ENCODE measurements around the gene ISCA2. TPM values are rescaled to one million over a fixed set of nuclear protein-coding genes. Genes with fewer than 3 reads are reported as not detected.

Gene ISCA2
- total RNA-seq, 1 experiment from 2014 or later, result 33.0 TPM

GRCh38 chr14:74519316-74520074 lies 25.9 kb downstream of the ISCA2 start:
- DNase-seq, result no peak
- H3K4me3 Mint-ChIP-seq (ENCODE audit: unreplicated experiment), result no peak overlapping the region
- Histone ChIP-seq H3K27me3 (replicated peaks; ENCODE audit: control insufficient read depth, insufficient read depth, low read length) (no peaks in the 10 kb centered on the region; the same call in 1 of the 2 replicates), H3K36me3 (ENCODE audit: control insufficient read depth, insufficient read depth, low read length) (no peaks in the 10 kb centered on the region), H3K9me3 (no peaks in the 10 kb centered on the region), H3K4me3 (ENCODE audit: low read depth, low read length) (no peak overlapping the region), H3K4me1 (no peaks in the 10 kb centered on the region)
- intact Hi-C loops (cut with micrococcal nuclease; ENCODE audit: unreplicated experiment), result no loop called here
- H3K27ac Mint-ChIP-seq (ENCODE audit: unreplicated experiment), result no peak overlapping the region
- peaks cover 8% of the 10 kb centered on the region for H3K27me3 Mint-ChIP-seq (ENCODE audit: insufficient read depth, unreplicated experiment)
- ChIA-PET CTCF (interaction anchor here (0.5 kb wide), 1 partner anchor 35 kb away, joined by 4 read pairs; no protein-coding TSS in a partner anchor), POLR2A (no interaction called here)
- no peak for TF ChIP-seq CTCF (IDR thresholded peaks at IDR 0.05; ENCODE audit: insufficient read depth in 1 of 2, low read depth in 1 of 2, low read length in 1 of 2, severe bottlenecking in 1 of 2, unreplicated experiment in 1 of 2)
- no peaks in the 10 kb centered on the region for H3K36me3 Mint-ChIP-seq (ENCODE audit: insufficient read depth, unreplicated experiment)
- no peaks in the 10 kb centered on the region for H3K9me3 Mint-ChIP-seq (ENCODE audit: unreplicated experiment)
- no TSS peak for BruUV-seq (replicated peaks)
- no peaks in the 10 kb centered on the region for H3K4me1 Mint-ChIP-seq (ENCODE audit: low read depth, unreplicated experiment)

- no peak for DNase-seq
- Mint-ChIP-seq H3K9me3 (ENCODE audit: unreplicated experiment) (no peaks in the 10 kb centered on the region), H3K4me3 (ENCODE audit: unreplicated experiment) (no peak overlapping the region), H3K27me3 (ENCODE audit: insufficient read depth, unreplicated experiment) (peaks cover 8% of the 10 kb centered on the region), H3K27ac (ENCODE audit: unreplicated experiment) (no peak overlapping the region), H3K4me1 (ENCODE audit: low read depth, unreplicated experiment) (no peaks in the 10 kb centered on the region), H3K36me3 (ENCODE audit: insufficient read depth, unreplicated experiment) (no peaks in the 10 kb centered on the region)
- BruUV-seq (replicated peaks), result no TSS peak
- intact Hi-C loops (cut with micrococcal nuclease; ENCODE audit: unreplicated experiment), result no loop called here
- TF ChIP-seq CTCF (IDR thresholded peaks at IDR 0.05; ENCODE audit: insufficient read depth in 1 of 2, low read depth in 1 of 2, low read length in 1 of 2, severe bottlenecking in 1 of 2, unreplicated experiment in 1 of 2), result no peak
- Histone ChIP-seq H3K27me3 (replicated peaks; ENCODE audit: control insufficient read depth, insufficient read depth, low read length) (no peaks in the 10 kb centered on the region; the same call in 1 of the 2 replicates), H3K4me1 (no peaks in the 10 kb centered on the region), H3K9me3 (no peaks in the 10 kb centered on the region), H3K36me3 (ENCODE audit: control insufficient read depth, insufficient read depth, low read length) (no peaks in the 10 kb centered on the region), H3K4me3 (ENCODE audit: low read depth, low read length) (no peak overlapping the region)
- ChIA-PET POLR2A (no interaction called here), CTCF (no interaction called here)
Measured at GRCh38 chr14:74521756-74522155, 28.2 kb downstream of the ISCA2 start.

- Mint-ChIP-seq H3K36me3 (ENCODE audit: insufficient read depth, unreplicated experiment) (no peaks in the 10 kb centered on the region), H3K4me3 (ENCODE audit: unreplicated experiment) (no peak overlapping the region), H3K27ac (ENCODE audit: unreplicated experiment) (no peak overlapping the region), H3K9me3 (ENCODE audit: unreplicated experiment) (no peaks in the 10 kb centered on the region), H3K27me3 (ENCODE audit: insufficient read depth, unreplicated experiment) (peaks cover 8% of the 10 kb centered on the region), H3K4me1 (ENCODE audit: low read depth, unreplicated experiment) (no peaks in the 10 kb centered on the region)
- H3K4me3 ChIP-seq (ENCODE audit: low read depth, low read length), result no peak overlapping the region
- no peaks in the 10 kb centered on the region for H3K36me3 ChIP-seq (ENCODE audit: control insufficient read depth, insufficient read depth, low read length)
- no peak for DNase-seq
- no TSS peak for BruUV-seq (replicated peaks)
- POLR2A ChIA-PET, result no interaction called here
- no peaks in the 10 kb centered on the region for H3K9me3 ChIP-seq
- intact Hi-C loops (cut with micrococcal nuclease; ENCODE audit: unreplicated experiment), result no loop called here
- no peak for TF ChIP-seq CTCF (IDR thresholded peaks at IDR 0.05; ENCODE audit: insufficient read depth in 1 of 2, low read depth in 1 of 2, low read length in 1 of 2, severe bottlenecking in 1 of 2, unreplicated experiment in 1 of 2)
- CTCF ChIA-PET, result interaction anchor here (0.5 kb wide), 1 partner anchor 144 kb away, joined by 5 read pairs; no protein-coding TSS in a partner anchor
- no peaks in the 10 kb centered on the region; the same call in 1 of the 2 replicates for H3K27me3 ChIP-seq (replicated peaks; ENCODE audit: control insufficient read depth, insufficient read depth, low read length)
- H3K4me1 ChIP-seq, result no peaks in the 10 kb centered on the region
Measured at GRCh38 chr14:74522740-74523139, 29.2 kb downstream of the ISCA2 start.

Data from Caco-2 (cell line).